ENCODE measurements around the gene PEPD.
A peak's percentile ranks its signal among the peaks of the same experiment; 100 is the strongest.

PEPD gene

DNA sequence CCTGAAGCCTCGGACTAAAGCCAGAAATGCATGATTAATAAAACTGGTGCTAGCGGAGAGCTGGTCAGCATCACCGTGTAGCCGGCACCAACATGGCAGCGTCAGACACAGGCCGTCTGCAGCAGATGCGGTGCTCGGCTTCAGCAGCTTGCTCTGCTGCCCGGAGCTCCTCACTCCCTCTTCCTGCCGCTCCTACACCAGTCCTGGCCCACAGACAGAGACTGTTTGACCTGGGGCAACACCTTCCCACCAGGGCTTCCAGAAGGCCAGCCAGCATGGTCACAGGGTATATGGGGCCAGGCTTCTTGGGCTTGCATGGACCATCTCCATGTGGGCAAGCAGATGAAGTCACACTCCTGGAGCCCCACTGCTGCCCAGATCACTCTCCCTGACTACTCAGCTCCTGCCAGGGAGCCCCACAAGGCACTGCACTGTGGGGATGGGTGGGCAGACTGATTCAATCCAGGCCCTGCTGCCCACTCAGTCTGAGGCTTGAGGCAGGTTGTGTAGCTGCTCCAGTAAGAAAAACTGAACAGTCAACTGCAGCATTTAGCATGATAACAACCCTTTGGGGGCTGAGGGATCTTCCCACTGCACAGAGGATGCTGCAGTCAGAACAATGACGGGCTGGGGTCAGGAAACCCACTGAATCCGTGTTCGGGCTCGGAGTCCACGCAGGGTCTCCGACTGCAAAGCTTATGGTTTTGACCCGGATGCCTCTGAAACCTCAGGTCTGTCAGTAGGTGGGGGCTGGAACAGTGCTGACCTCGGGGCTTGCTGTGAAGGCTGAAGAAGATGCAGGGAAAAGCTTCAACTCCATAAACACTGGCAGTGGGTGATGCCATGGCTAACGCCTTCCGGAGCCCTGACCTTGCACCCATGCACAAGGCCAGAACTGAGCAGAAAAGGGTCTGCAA lies 102.5 kb downstream of the PEPD start:
- DNase-seq, result no peak

DNA sequence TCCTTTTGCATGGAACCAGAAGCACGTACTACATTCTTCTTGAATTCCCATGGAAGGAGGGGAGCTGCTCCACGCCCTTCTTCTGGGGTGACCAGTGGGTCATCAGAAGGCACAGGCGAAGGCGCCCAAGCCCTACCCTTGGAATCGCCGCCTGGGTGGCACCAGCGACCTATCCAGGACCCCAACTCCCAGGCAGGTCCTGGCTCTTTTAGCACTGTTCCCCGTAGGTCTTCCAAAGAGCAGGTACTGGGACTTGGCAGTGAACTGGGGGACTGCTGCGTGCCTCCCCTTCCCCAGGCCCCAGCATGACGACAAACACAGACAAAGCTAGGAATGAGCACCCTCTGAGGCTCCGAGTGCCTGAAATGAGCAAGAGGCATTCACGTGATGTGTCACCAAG lies 103.1 kb downstream of the PEPD start:
- DNase-seq, result no peak

DNA sequence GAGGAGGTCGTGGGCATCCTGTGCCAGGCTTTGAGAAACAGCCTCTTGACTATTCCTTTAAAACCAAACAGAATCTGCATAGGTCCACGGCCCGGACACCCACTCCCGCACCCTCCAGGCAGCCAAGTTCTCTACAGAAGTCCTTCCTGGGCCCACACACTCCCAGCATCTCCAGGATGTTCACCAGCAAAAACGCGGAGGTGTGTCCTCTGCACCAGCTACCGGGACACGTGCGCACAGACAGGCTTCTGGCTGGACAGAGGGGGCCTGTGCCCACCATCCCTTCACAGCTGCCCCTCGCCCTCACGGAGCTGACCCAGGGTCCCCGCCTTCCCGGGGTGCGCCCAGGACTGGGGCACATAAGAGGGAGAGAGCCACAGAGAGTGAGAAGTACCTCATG lies 103.8 kb downstream of the PEPD start:
- DNase-seq, result no peak

DNA sequence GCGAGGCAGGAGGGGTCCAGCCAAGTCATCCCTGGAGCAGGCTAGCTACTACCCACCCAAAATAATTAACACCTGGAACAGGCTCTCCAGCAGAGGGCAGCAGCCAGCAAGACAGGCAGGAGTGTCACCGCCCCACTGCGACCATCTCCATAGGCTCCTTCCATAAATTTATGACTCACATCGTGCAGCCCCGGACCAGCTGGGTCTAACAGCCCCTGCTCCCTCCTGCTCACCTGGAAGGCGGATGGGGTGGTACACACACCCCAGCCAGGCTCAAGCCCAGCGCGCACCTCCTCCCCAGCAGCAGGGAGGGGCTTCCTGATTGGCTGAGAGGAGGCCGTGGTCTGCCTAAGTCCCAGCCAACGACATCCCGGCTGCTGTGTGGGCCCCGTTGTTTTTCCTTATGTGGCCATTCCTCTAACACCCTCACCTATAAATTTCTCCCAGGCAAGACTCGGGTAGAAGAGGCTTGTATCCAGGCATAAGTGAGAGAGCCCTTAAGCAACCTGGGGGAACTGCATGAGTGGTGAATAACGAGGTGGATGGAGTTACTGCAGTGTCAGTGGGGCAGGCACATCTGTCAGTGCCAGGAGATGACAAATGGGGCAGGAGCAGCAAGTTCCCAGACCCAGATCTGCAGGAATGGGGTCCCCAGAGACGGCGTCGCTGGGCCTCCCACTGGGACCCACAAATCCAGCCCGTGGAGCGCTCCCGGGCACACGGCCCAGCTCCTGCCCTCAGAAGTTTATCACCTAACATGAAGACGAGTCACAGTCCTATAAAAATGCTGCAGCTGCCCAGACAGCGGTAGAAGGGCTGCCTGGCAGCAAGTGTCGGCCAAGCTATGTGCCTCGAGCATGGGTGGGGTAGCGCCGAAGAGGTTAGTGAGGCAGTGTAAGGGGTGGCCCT lies 105.0 kb downstream of the PEPD start:
- DNase-seq, result peak; percentile 65

DNA sequence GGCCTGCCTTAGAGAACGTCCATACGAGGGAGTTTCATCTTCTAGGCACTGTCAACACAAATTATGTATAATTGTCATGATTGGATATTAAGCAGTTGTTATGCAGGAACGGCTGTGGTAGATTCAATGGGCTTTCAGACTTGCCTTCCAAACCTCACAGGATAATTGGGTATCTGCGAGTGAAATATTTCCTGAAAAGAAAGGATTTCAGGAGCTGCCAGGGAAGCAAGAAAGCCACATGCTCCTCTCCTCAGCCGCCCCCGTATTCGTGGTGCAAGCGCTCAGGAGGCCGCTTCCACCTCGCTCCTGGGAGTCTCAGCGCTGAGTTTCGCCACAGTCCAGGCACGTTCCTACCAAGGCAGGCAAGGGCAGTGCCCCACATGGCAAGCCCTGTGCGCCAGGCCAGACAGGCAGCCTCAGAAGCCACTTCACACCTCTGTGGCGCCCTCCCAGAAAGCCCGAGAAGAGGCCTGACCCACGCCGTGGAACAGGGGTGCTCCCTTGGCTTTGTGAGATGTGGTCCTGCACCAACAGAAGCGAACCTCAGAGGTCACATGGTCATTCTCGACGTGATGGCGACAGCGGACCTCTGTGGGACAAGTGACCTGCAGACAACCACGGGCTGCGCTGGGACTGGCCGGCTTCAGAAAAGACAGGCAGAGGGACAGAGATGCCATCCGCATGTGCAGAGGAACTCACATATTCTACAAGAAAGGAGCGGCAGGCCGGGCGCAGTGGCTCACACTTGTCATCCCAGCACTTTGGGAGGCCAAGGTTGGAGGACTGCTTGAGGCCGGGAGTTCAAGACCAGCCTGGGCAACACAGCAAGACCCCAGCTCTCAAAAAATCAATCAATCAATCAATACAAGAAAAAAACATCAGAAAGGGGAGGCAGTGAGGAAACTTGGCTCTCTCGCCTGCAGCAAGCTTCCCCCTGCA lies 106.7 kb downstream of the PEPD start:
- no peak for DNase-seq

DNA sequence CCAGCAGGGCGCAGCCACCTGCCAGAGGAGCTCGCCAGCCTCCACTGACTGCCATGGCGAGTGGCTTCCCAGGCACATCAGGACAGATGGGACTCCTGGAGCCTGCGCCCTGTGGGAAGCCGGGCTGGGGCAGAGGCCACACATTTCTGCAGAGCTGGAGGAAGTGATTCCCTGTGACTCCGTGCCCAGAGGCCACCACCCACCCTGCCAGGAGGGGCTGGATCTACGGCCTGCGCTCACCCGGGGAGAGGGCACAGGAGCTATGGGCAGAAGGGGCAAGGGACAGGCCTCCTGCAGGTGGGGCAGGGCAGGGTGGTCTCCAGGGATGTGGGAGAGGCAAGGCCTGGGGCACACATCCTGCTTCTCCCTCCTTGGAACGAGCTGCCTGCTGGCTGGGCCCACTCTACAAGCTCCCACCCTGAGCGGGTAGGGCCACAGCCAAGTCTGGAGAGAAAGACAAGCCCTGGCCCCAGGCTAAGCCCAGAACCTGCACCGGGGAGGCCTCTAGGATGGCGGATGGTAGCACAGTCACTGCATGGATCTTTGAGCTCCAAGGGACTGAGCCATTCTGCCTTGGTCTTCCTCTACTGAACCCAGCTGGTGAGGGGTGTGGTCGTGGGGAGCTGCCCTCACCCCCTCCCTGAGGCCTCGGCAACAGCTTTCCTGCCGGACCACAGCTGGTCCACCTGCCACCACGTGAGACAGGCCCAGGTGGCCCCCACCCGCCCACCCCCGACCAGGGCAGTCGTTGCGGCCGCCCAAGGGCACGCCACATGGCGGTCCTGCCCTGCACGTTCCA lies 107.5 kb downstream of the PEPD start:
- no peak for DNase-seq

DNA sequence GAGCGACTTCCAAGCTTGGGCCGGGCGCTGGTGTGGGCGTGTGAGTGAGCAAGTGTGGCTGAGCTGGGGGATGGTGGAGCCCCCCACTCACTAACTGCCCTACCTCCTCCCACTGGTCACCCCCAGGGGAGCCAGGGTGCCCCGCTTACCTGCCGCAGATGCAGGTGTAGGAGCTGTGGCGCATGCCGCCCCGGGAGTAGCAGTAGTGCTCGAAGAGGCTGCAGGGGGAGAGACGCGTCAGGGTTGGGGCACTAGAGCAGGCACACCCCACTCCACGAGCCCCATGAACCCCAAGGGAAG lies 108.2 kb downstream of the PEPD start:
- no peak for DNase-seq

DNA sequence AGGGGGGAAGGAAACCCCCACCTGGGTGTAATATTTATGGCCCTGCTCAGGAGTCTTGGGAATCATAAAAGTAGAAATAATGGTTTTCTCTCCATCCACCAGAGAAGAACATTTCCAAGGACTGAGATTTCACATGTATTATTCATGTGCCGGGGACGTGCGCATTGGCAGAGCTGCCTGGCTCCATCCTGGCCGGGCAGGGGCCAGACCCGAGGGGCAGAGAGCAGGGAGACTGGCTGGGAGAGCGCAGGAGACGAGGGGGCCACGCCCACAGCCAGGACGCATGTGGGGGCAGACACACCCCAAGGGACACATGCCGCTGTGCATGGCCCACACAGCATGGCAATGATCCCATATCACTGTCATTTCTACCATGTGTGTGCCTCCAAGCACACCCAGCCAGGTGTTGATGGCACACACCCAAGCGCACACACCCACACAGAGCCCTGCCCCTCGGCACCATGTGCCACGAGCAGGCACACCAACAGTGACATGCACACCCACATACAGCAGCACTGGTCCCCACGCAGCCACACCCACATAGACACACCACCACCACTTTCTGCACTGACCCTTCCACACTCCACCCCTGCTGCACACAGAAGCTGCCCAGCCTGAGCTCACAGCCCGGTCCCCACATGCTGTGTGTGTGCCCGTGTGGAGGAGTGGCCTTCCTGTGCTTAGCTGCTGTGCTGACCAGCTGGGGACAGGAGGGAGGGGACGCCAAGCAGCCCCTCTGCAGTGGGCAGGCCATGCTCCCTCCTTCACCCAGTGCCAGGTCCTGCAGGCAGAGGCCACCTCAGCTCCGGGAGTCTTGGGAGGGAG lies 108.8 kb downstream of the PEPD start:
- no peak for DNase-seq

DNA sequence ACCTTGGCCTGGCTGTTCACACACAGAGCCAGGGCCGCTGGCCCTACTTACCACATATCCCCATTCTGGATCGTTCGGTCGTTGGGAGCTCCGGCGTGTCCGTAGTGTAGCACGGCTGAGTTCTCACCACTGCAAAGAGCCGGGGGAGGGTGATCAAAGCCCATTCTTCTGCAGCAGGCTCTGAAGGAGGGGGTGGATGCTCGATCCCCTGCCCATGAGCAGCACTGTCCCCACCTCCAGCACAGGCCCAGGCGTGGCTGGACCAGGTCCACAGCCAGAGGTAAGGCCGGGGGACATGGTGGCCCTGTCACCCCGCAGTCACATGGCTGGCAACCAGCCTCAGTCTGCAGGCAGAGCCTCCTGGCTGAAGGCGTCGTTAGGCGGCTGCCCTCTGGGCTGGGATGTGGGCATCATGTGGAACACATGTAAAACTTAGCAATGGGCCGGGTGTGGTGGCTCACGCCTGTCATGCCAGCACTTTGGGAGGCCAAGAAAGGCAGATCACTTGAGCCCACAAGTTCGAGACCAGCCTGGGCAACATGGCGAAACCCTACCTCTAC lies 109.9 kb downstream of the PEPD start:
- DNase-seq, result no peak

DNA sequence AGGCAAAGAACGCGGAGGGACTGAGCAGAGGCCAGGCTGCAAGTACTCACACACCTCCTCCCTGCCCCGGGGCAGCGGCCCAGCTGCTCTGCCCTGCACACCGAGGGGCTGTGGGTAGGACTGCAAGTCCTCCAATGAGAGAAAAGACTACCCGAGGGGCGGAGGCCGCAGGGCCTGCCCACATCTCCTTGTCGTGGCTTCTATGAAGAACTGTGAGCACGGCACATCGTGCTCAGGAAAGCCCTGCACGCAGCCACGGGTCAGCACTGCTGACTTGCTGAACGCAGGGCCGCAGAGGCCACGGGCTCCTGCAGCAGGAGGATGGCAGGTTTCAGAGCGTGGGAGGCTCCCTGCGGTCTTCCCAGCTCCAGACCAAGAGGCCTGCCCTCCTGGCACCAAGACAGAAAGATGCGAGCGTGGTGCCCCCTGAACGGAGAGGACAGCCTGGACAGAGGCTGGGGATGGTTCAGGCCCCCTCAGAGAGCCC lies 110.6 kb downstream of the PEPD start:
- DNase-seq, result no peak

DNA sequence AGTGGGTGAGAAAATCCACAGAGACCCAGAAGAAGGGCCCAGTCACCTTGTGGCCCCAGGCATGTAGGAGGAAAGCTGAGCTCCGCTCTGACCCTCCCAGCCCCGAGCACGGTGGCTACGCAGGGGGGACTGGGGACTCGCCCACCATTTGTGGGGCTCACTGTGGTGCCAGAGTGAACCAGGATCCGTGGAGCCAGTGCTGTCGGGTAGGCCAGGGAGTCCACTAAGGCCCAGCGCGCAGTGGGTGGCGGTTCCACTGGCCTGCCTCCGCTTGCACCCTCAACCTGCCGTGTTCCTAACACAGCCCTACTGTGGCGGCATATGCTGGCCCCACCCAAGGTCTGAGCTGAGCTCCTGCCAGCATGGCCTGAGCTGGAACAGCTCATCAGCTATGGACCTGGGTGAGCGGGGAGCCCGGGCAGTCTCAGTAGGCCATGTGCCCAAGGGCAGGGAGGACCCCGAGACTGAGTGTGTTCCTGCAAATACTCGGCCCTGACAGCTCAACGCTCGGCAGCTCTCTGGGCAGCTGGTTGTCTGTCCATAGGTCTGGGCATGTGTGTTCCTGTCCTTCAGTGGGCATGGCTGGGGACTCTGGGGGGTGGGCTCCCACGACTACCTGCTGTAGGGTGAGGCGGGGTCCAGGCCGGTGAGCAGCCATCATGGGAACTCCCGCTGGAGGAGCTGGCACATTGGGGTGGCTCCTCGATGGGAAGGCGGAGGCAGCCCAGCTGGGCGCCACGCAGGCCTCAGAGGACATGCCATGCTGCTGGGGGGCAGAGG lies 111.5 kb downstream of the PEPD start:
- DNase-seq, result no peak

DNA sequence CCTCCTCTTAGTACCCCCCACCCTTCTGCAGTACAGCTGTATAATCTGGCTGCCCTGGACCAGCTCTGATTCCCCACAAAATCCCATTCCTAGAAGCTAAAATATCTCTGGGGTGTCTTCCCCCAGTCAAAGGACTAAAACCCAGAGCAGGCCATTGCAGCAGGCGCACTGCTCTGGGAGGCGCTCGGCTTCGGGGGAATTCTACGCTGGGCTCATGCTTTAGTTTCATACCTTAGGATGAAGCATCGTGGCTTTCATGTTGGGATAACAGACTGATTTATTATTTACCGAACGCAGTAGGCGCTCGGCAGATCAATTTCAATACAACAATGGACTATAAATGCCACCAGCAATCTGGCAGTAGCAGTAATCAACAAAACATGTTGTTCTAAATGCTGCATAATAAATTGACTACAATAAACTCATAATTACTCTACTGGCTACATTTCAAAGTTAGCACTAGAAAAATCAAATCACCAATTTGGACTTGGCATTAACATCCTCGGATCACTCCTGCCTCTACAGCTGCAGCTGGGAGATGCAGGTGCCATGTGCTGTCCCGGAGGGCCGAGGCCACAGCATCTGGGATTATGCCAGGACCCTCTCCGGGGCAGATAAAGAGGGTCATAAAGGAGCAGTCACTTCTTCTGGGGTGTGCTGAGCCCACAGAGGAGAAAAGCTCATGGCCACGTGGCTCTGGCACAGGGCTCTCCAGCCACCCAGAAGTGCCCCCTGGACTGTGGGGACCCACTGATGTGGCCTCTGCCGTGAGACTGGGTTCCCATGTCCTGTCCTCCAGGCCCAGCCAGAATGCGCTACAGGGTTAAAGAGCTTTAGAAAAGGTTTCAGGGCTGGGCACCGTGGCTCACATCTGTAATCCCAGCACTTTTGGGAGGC lies 112.8 kb downstream of the PEPD start:
- no peak for DNase-seq

DNA sequence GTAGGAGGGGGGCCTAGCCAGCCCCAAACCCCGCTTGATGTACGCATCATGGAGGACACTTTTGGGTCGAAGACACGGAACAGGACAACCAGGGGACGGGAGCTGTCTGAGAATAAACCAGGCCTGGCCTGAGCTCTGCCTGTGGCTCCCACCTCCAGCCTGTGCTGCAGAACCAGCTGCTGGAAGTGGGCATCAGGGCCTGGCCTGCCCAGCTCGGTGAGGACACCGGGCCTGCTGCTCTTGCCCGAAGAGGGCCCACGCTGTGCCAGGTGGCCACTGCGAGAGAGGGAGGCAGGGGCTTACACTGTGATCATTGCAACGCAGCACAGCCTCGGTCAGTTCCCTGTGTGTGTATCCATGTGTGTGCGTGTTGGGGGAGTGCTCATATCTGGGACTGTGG lies 113.5 kb downstream of the PEPD start:
- DNase-seq, result no peak

DNA sequence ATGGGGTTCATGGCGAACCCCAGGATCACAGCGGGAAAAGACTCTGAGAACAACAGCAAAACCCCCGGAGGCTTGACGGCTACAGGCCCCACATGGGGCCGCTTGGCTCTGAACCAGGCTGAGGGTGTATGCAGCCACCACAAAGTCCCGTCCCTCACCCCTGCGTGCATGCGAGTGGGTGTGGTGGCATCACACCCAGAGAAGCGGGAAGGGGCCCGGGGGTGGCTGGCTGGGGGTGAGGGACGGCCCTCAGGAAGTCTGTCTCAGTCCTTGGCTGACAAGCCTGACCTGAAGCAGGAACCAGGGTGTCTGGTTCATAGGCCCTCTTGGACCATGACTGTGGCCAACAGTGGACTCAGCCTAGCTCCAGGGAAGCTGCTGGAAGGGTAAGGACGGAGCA lies 113.9 kb downstream of the PEPD start:
- no peak for DNase-seq

DNA sequence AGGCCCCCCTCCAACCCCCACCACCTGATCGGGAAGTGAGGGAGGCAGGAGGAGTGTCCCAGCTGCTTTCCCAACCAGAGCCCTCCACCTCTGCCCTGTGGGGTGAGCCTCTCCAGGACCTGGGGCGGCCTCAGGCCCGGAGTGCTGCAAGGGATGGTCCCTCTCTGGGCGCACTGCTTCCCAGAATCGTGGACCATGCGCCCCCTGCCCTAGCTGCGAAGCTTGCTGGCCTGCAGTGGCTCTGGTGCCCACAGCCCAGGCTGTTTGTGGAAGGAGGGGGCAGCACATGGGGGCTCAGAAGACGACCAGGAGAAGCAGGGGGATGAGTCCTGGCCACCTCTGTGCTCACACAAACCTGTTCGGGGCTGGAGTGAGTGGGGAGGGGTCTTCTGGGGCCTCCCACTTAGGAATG lies 114.4 kb downstream of the PEPD start:
- no peak for DNase-seq

DNA sequence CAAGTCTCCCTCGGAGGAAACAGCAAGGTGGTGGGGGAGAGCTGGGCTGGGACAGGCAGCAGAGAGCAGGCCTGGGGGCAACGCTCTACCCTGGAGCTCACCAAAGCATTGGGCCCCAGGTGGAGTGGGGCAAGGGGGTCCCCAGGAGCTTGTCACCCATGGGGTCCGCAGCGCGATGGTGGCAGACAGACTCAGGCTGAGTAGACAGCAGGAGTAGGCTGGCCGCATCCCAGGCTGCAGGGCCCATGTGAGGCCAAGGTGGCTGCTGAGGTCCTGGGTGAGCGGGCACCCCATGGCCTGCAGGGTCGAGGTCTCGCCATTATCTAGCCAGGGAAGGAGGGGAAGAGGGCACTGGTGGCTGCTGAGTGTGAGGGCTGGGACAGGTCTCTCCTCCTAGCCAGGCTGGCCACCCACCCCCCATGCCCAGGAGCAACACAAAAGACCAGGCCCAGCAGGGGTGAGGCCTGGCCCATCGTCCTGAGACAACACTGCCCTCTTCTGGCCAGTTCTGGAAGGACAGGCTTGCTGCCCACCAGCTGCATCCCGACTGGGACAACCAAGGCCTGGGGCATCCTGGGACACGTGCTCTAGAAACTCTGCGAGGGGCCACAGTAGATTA lies 115.0 kb downstream of the PEPD start:
- peak; percentile 74 for DNase-seq

DNA sequence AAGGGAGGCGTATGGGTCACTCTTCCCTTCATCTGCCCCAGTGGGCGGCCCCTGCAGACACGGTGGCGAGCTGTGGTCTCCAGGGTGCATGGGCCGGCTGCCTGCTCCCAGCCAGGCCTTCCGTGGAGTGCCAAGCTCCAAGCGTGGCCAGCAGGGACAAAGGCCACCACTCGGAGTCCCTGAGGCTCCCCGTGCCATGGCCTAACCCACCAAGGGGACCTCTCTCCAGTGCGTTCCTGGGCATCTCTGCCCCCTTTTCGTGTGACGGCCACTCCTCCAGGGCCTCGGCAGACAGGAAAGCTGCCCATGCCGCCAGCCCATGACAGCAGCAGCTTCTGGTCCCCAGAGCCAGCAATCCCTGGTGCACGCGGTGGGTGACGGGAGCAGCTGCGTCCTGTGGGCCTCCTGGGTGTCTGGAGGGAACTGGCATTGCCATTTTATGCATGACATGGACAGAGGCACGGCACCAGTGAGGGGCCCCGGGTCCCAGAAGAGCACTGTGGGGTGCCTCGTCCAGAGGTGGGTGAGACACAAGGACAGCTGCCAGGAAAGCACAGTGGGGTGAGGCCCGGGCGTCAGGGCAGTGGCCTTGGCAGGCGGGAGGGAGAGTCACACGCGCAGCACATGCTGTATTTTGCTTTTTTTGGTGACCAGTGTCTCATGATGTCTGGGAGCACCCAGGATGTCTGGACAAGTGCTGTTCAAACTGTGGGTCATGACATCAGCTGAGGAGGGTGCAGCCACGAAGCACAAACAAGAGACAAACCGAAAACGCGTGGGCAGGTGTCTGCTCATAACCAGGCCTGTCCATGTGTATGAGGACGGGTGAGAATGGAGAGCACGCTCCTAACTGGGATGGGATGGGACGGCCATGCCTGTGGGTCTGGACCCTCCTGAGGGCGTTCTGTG lies 115.8 kb downstream of the PEPD start:
- DNase-seq, result no peak

Data from CD4-positive, alpha-beta T cell treated with Interleukin-10 for 1 hour (primary cell).